NCI-H460 (cell line): ENCODE data around the gene MYO1A. TPM values are rescaled to one million over a fixed set of nuclear protein-coding genes. Genes with fewer than 3 reads are reported as not detected.
"Not testable (repeated sequence)": the region's sequence is repeated elsewhere in the genome, so short reads cannot be mapped to it uniquely, and the experiment has no call there.

Experiments used
- DNase-seq: peaks from one replicate; pipeline ENCODE4 v3.0.0-alpha.2; 2016; ENCODE audit warnings: low read depth; ENCODE audit errors: extremely low read depth
- total RNA-seq: library from RNA; depleted of rRNA; stranded (reverse); fragments of >200 nt; shearing (Covaris generic); gene quantifications from 2 replicates; pipeline ENCODE4 v1.2.3, GENCODE V29; 2014

MYO1A gene
- total RNA-seq, 1 experiment from 2014 or later = not detected

DNA sequence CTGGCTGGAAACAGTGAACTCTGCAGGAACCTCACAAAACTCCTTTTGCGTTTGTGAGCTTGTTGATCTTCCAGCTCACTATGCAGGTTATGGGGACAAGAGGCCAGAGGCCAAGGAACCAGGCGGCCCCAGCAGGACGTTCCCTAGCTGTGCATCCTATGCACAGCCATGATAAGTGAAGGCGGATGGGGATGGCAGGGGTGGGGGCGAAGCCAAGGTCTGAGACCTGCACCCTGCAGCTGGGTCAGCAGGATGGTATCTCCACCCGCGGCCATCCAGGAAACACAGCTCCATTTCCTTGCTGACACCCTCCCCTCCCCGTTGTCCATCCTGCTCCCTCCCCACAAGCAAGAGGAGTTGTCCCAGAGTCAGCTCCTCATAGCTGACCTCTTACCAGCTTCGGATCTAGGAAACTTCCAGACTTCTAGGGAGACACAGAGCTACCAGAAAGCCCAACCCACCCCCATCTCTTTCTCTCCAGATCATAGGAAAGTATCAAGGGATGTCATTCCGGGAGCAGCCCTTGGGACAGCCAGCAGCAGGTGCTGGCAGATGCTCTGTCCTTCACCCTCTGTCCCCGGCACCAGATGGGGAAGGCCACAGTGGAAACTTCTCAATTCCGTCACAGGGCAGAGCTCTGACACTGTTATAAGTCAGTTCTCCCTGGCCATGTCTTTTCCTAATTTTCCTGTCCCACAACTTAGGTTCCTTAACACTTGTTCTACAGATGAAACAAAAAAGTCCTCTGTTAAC, 53.0 kb downstream of the MYO1A start:
- no peak for DNase-seq

DNA sequence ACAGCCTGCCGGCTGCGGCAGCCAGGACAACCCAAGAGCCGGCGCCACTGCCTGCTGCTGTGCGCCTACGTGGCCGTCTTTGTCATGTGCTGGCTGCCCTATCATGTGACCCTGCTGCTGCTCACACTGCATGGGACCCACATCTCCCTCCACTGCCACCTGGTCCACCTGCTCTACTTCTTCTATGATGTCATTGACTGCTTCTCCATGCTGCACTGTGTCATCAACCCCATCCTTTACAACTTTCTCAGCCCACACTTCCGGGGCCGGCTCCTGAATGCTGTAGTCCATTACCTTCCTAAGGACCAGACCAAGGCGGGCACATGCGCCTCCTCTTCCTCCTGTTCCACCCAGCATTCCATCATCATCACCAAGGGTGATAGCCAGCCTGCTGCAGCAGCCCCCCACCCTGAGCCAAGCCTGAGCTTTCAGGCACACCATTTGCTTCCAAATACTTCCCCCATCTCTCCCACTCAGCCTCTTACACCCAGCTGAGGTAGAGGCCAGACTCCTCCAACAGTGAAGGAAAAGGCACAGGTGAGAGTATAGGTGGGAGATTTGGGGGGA, 53.9 kb downstream of the MYO1A start:
- no peak for DNase-seq

DNA sequence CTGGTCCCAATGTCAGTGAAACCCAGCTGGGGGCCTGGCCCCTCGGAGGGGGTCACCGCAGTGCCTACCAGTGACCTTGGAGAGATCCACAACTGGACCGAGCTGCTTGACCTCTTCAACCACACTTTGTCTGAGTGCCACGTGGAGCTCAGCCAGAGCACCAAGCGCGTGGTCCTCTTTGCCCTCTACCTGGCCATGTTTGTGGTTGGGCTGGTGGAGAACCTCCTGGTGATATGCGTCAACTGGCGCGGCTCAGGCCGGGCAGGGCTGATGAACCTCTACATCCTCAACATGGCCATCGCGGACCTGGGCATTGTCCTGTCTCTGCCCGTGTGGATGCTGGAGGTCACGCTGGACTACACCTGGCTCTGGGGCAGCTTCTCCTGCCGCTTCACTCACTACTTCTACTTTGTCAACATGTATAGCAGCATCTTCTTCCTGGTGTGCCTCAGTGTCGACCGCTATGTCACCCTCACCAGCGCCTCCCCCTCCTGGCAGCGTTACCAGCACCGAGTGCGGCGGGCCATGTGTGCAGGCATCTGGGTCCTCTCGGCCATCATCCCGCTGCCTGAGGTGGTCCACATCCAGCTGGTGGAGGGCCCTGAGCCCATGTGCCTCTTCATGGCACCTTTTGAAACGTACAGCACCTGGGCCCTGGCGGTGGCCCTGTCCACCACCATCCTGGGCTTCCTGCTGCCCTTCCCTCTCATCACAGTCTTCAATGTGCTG, 54.6 kb downstream of the MYO1A start:
- DNase-seq = no peak

DNA sequence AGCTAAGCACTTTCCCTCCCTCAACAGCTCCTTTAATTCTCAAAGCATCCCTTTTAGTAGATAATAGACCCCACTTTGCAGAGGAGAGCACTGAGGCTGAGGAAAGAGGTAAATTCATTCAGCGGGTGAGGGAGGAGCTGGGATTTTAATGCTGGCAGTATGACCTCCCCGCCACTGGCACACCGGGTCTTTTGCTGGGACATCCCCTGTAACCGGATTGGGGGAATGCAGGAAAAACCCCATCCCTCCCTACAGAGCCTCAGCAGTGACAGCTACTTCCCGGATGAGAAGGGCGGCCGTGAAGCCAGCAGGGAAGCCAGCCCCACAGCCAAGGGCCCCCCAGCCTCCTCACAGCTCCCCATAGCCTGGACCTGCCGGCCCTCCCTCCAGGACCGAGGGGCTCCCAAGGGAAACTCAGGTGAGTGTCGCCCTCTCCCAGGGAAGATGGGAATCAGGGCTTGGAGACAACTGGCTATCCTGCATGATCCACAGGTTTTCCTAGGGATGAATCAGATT, 55.6 kb downstream of the MYO1A start:
- DNase-seq = no peak

DNA sequence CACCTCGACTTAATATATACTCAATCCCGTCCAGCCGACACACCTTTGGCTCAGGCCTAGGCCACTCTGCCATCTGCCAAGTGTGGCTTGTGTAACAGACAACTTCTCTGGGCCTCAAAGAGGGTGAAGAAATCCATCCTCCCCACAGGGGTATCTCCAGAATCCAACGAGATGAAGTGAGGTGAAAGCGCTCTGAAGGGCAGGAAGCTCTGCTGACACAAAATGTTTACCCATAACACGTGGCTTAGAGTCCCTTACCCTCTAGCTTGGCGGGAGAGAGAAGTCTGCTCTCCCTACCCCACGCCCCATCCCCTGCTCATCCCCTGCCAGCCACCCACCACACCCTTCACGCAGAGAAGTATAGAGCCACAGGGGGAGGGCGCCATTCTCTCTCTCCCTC, 56.6 kb downstream of the MYO1A start:
- no peak for DNase-seq

DNA sequence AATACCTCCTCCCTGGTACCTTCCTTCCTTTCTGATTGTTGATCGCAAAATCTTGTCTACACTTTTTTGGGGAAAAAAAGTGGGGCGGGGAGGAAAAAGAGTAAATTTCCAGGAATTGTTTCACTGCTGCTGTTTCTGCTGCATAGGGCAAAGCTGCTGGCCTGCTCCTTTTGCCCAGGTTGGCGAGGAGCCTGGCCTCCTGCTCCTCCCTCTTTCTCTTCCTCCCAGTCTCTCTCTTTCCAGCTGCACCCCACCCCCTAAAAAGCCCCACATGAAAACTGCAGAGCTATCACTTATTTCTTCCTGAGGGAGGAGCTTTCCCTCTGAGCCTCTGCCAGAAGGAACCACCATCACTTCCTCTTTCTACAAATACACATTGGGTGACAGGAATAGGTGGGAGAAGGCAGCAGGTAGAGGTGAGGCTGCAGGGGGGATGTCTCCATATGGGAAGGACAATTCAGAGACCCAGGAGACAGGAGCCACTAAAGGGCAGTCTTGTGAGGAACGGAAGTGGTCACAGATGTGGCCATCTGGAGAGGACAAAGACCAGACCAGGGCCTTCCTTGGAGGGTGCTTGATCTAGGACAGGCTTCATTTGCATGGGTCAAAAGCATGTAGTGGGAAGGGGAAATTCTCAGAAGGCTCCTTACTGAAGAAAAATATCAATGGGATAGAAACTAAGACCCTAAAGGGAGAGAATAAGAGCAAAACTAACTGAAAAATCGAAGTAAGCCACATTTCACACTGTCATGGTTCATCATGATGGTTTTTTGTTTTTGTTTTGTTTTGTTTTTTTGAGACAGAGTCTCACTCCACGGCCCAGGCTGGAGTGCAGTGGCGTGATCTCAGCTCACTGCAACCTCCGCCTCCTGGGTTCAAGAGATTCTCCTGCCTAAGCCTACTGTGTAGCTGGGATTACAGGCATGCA, 58.3 kb downstream of the MYO1A start:
- DNase-seq = no peak

DNA sequence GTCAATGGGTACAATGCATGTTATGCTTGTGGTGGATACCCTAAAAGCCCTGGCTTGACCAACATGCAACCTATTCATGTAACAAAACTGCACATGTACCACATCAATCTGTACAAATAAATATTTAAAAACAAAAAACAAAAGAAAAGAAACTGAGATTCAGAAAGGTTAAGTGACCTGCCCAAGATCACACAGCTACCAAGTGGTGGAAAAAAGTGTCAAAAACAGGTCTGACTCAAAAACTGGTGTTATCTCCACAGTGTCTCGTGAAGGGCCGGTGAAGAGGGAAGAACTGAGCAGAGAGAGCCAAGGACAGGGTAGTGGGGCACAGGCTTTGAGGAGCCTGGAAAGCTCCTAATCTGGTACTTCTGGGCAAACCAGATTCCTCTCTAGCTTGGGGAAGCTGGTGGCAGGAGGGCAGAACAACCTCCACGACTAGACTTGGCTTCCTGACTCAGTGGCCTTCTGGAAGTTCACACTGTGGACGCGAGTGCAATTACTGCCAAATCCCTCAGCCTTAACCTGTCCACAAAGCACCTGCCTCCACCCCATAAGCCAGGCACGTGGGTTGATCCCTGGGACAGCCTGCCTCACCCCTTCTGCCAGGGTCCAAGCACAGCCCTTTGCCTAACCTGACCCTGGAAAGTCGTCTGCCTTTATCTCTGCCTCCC, 59.1 kb downstream of the MYO1A start:
- DNase-seq = no peak

DNA sequence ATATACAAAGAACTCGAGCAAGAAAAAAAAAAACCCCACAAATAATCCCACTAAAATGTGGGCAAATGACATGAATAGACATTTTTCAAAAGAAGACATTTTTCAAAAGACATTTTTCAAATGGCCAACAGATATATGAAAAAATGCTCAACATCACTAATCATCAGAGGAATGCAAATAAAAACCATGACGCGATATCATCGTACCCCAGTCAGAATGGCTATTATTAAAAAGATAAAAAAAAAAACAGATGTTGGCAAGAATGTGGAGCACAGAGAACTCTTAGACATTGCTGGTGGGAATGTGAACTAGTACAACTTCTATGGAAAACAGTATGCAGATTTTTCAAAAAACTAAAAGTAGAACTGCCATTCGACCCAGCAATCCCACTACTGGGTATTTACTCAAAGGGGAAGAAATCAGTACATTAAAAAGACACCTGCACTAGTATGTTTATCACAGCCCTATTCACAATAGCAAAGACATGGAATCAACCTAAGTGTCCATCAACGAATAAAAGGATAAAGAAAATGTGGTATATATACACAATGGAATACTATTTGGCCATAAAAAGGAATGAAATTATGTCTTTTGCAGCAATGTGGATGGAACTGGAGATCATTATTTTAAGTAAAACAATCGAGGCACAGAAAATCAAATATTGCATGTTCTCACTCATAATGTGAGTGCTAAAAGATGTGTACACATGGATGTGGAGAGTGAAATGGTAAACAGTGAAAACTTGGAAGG, 59.9 kb downstream of the MYO1A start:
- no peak for DNase-seq

DNA sequence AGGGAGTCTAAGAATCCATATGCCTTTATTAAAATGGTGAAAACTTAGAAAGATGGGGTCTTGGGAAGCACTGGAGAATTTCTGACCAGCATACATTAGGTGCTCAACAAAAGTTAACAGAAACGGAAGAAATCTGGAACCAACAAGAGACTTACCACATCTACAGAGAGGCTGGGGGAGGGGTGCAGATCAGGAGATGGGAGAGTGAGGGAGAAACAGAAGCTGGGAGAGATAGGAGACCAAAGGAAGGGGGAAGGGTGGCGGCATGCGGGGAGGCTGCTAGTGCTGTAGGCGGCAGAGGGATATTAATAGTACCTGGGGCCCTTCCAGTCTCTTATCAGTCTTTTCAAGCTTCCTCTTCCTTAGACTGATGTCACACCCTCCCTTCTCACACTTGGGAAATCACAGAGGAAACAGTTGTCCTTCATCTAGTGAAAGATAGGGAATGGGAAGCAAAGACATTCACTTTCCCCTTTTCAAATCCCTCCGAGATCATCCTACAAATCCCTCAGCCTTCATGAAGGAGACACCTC, 61.7 kb downstream of the MYO1A start:
- no peak for DNase-seq

DNA sequence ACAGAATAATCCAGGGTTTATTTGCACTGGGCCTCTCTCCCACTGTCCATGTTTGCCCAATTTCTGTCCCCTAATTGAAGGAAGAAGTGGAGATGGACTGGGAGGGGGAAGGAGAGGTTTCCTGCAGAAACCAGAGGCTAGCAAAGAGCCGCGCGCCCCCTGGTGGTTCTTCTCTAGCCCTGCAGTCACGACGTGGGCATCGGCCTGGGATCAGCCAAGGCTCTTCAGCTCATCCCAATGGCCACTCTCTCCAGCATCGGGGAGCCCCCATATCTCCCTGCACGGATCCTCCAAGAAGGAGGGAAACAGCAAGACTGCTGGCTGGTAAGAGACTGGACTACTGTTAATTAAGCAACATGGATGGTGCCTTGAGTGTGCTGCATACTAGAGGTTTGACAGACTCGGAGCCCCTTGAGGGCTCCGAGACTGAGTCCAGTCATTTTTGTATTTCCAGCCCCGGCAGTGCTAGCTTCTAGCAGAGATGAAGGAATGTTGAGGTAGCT, 62.3 kb downstream of the MYO1A start:
- DNase-seq = peak; percentile 75

DNA sequence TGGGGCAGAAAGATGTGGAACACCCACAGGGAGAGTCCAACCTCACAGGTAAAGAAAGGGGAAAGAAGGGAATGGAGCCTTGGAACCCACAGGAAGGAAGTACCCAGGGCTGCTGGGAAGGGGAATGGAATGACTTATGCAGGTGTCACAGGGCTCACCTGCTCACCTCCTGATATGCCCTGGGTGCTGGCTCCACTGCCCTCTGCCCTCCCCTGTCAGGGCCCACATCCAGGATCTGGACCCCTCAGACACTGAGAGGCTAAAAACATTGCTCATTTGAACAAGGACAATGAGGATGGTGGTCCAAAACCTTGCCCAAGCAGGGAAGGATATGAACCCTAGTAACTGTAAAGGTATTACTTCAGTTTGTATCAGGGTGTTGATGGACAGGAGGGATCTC, 62.9 kb downstream of the MYO1A start:
- no peak for DNase-seq

DNA sequence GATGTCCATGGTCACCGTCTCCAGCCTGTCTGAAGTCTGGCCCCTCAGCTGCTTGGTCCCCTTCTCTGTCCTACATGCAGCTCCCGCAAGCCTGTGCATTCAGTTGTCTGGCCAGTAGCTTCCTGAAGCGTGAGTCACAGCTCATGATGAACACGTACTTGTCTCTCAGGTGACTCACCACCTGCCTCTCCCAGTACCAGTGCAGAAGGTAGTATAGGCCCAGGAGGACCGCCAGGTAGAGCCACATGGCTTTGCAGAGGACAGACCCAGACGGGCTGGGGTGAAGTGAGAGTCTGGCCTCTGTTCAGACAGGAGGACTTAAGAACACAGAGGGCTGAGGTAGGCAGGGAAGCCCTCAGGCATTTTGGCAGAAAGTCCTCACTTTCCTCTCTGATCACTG, 64.2 kb downstream of the MYO1A start:
- not testable (repeated sequence) for DNase-seq

DNA sequence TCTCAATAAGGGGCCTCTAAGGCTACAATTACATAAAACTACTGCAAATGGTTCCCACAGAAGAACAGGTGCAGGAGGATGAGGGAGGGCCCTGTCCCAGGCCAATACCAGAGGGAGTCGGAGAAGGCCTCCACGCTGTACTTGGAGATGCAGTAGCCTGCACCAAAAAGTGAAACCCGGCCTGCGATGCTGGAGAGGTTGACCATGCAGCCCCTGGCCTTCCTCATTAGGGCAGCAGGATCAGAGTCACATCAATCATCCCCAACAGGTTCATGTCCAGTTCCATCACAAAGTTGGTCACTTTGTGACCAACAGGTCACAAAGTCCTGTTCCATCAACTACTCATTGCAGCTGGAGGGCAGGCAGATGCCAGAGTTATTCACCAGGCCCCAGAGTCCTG, 66.5 kb downstream of the MYO1A start:
- DNase-seq = no peak

DNA sequence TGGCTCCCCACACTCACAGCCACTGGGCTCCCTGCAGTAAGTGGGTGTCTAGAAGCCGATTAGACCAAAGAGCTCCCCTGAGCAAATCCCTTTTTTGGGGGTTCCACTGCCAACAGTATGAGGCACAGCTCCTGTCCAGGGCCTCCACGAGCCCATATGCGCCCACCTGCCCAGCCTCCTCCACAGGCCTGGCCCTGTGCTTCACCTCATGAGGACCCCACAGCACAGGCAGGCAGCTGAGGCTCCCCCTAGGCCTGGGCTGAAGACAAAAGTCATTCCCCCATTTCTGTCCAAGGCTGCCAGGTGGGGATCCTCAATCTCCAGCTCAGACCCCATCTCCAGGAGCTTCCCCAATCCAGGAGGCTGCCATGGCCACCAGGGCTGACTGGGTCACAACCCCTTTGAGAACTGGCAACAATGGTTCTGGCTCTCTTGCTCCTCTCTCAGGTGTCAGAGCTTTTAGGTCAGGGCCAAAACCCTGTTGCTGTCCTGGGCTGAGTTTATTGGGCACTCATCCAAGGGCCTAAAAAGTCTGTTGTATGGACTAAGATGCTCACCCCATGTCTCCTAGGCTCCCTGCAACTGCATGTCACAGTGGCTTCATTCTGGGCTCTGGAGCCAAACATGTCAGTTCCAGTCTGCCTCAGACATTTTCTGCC, 67.2 kb downstream of the MYO1A start:
- not testable (repeated sequence) for DNase-seq

DNA sequence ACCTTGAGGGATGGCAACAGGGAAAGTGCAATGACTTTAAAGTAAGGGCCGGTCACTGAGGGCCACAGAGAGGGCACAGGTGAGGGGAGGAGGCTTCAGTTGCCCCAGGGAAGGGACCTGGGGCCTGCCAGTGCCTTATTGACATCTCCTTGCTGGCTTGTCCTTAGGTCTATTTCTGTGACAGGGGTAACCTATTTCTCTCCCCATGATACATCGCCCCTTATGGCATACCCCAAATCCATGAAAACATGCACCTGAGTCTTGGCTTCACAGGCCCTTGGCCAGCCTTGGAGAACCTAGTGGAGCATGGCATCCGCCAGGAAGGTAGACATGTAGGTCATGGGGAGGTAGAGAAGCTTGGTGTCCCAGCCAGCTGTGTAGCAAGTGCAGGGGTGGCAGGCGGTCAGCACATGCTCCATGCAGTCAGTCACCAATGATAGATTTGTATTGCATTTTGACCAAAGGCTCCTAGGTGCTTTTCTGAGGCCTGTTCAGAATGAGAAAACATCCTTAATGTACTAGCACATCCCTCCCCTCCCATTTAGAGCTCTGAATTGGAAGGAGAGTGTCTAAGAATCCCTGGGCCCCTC, 68.9 kb downstream of the MYO1A start:
- DNase-seq = no peak

DNA sequence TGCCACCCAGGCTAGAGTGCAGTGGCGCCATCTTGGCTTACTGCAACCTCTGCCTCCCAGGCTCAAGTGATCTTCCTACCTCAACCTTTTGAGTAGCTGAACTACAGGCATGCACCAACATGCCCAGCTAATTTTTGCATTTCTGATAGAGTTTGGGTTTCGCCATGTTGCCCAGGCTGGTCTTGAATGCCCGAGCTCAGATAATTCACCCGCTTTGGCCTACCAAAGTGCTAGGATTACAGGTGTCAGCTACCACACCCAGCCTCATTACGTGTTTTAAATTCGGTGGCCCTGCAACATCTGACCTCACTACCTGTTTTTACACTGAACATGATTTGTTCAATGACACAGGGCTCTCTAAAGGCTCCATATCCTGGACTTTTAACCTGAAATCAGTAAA, 69.7 kb downstream of the MYO1A start:
- DNase-seq = no peak

DNA sequence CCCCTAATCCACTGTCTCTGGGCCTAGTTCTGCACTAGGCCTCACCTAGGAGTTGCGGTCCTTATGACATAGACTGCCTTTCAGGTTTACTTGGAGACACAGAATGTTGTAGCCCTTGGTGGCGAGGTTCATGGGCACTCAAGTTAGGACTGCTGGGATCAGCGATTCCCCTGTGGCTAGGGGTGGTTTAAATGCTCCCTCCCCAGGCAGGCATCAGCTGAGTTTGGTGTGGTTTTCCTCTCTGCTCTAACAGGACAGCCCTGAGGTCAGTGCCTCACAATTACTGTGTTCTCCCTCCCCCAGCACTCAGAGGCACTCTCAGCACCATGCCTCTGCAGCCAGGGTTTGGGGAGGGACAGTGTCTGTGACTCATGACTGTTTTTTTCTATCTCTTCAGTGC, 70.3 kb downstream of the MYO1A start:
- DNase-seq = no peak
